ENCODE measurements around the gene FBXO15.
A peak's percentile ranks its signal among the peaks of the same experiment; 100 is the strongest.

The FBXO15 gene

GRCh38 chr18:74110976-74111375, 36.7 kb downstream of the FBXO15 start:
- DNase-seq: no peak

GRCh38 chr18:74110149-74110548, 37.5 kb downstream of the FBXO15 start:
- no peak for DNase-seq

GRCh38 chr18:74108460-74108859, 39.2 kb downstream of the FBXO15 start:
- DNase-seq: no peak

- DNase-seq: no peak
Observed at GRCh38 chr18:74097803-74098202, 49.8 kb downstream of the FBXO15 start.

GRCh38 chr18:74092922-74093321, 54.7 kb downstream of the FBXO15 start:
- DNase-seq: no peak

GRCh38 chr18:74084184-74084855, 63.3 kb downstream of the FBXO15 start:
- no peak for DNase-seq

GRCh38 chr18:74083557-74083952, 64.1 kb downstream of the FBXO15 start:
- no peak for DNase-seq

- DNase-seq: no peak
Observed at GRCh38 chr18:74082742-74083556, 64.7 kb downstream of the FBXO15 start.

GRCh38 chr18:74081966-74082741, 65.5 kb downstream of the FBXO15 start:
- DNase-seq: peak; percentile 53

- DNase-seq: no peak
Observed at GRCh38 chr18:74078257-74078656, 69.4 kb downstream of the FBXO15 start.

GRCh38 chr18:74074668-74075564, 72.7 kb downstream of the FBXO15 start:
- DNase-seq: no peak

GRCh38 chr18:74073957-74074667, 73.5 kb downstream of the FBXO15 start:
- no peak for DNase-seq

GRCh38 chr18:74069178-74070050, 78.2 kb downstream of the FBXO15 start:
- no peak for DNase-seq

- no peak for DNase-seq
Observed at GRCh38 chr18:74068296-74068695, 79.3 kb downstream of the FBXO15 start.

GRCh38 chr18:74066018-74066417, 81.6 kb downstream of the FBXO15 start:
- no peak for DNase-seq

- no peak for DNase-seq
Observed at GRCh38 chr18:74065366-74065765, 82.3 kb downstream of the FBXO15 start.

GRCh38 chr18:74064510-74064909, 83.1 kb downstream of the FBXO15 start:
- no peak for DNase-seq

- no peak for DNase-seq
Observed at GRCh38 chr18:74063557-74063956, 84.1 kb downstream of the FBXO15 start.

GRCh38 chr18:74063023-74063422, 84.6 kb downstream of the FBXO15 start:
- no peak for DNase-seq

GRCh38 chr18:74062037-74062436, 85.6 kb downstream of the FBXO15 start:
- DNase-seq: no peak

GRCh38 chr18:74060579-74060978, 87.1 kb downstream of the FBXO15 start:
- DNase-seq: no peak
